Suprapubic skin (tissue), 4 donors: ENCODE results near the gene GPANK1. TPM values are rescaled to one million over a fixed set of nuclear protein-coding genes. Genes with fewer than 3 reads are reported as not detected.
A peak's percentile ranks its signal among the peaks of the same experiment; 100 is the strongest.

Experiments used
- DNase-seq, 2 donors: peaks; one replicate each; pipeline ENCODE4 v3.0.0-alpha.2; 2019; ENCODE audit warnings: low spot score in 2 of 2
- H3K27ac ChIP-seq: fragments of 200-600 bp; sonication (generic); one replicate; pipeline ENCODE4 v1.5.1; 2019
- H3K27me3 ChIP-seq: fragments of 200-600 bp; sonication (generic); one replicate; pipeline ENCODE4 v1.5.1; 2019
- H3K36me3 ChIP-seq: fragments of 200-600 bp; sonication (generic); one replicate; pipeline ENCODE4 v1.5.1; 2019
- H3K4me1 ChIP-seq: fragments of 200-600 bp; sonication (generic); one replicate; pipeline ENCODE4 v1.5.1; 2019
- H3K4me3 ChIP-seq: fragments of 200-600 bp; sonication (generic); one replicate; pipeline ENCODE4 v1.5.1; 2019; ENCODE audit warnings: mild to moderate bottlenecking
- H3K9me3 ChIP-seq: fragments of 200-600 bp; sonication (generic); one replicate; pipeline ENCODE4 v1.5.1; 2019
- CTCF ChIP-seq, 2 donors: fragments of 200-600 bp in 1 of 2; fragments of 450-650 bp in 1 of 2; sonication (generic) in 1 of 2; IDR thresholded peaks; one replicate each; pipeline ENCODE4 v1.5.1; 2016 to 2019; ENCODE audit warnings: antibody characterized with exemption in 2 of 2, mild to moderate bottlenecking in 1 of 2, moderate library complexity in 1 of 2
- EP300 ChIP-seq: sonication (generic); formaldehyde crosslinking; IDR thresholded peaks from one replicate; pipeline ENCODE4 v1.6.1; 2017; ENCODE audit warnings: antibody characterized with exemption
- POLR2A ChIP-seq, 2 donors: fragments of 450-650 bp; IDR thresholded peaks; one replicate each; pipeline ENCODE4 v1.6.1; 2017; ENCODE audit warnings: antibody characterized with exemption in 2 of 2, mild to moderate bottlenecking in 2 of 2, moderate library complexity in 2 of 2
- POLR2AphosphoS5 ChIP-seq, 3 donors: sonication (generic); formaldehyde crosslinking; IDR thresholded peaks; one replicate each; pipeline ENCODE4 v1.6.1; 2017; ENCODE audit warnings: antibody characterized with exemption in 3 of 3
- WGBS: methylation state at CpG from one replicate; pipeline ENCODE4 v1.1.5; 2018; 5-methylcytosine and 5-hydroxymethylcytosine counted together
- total RNA-seq, 4 donors: library from RNA; depleted of rRNA; stranded (reverse); fragments of >200 nt; gene quantifications; one replicate each; pipeline ENCODE4 v1.1.0, GENCODE V29; 2016

The GPANK1 gene
- total RNA-seq, 4 donors from 2014 or later = 15.0 to 22.6 (median 20.1) TPM

DNA sequence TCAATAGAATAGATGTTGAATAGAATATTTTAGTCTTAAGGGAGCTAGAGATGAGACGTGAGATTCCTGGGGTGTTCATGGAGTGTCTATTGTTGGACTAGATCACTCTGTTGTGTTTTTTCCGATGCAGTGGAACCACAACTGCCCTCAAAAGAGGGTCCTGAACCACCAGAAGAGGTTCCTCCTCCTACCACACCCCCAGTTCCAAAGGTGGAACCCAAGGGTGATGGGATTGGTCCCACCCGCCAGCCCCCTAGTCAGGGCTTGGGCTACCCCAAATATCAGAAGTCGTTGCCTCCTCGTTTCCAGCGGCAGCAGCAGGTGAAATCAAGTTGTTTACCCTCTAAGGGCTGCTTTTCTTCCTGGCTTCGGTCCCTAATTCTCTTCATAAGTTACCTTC, 35.8 kb downstream of the GPANK1 start:
- TF ChIP-seq EP300 (no peak), CTCF (IDR thresholded peaks at IDR 0.05) (no peak), POLR2A (IDR thresholded peaks at IDR 0.05) (no peak), POLR2AphosphoS5 (IDR thresholded peaks at IDR 0.05) (no peak)
- Histone ChIP-seq H3K9me3 (no peaks in the 10 kb centered on the region), H3K4me1 (no peaks in the 10 kb centered on the region), H3K4me3 (no peak overlapping the region), H3K27me3 (no peaks in the 10 kb centered on the region), H3K36me3 (peaks cover 100% of the 10 kb centered on the region), H3K27ac (no peak overlapping the region)
- DNase-seq = no peak
- WGBS = 81% methylated on average over 7 of the region's 7 CpGs

DNA sequence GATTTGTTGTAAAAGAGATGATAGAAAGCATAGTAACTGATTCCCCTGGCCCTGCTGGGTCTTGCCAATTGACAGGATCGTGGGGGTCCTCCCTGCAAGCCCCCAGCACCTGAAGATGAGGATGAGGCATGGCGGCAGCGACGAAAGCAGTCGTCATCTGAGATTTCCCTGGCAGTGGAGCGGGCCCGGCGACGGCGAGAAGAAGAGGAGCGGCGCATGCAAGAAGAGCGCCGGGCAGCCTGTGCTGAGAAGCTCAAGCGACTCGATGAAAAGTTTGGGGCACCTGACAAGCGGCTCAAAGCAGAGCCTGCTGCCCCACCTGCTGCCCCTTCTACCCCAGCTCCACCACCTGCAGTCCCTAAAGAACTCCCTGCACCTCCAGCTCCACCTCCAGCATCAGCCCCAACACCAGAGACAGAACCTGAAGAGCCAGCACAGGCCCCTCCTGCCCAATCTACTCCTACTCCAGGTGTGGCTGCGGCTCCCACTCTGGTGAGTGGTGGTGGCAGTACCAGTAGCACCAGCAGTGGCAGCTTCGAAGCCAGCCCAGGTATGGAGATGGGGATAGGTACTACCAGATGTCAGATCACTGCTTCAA, 37.0 kb downstream of the GPANK1 start:
- H3K4me3 ChIP-seq = no peak overlapping the region
- no peak overlapping the region for H3K27ac ChIP-seq
- H3K9me3 ChIP-seq = no peaks in the 10 kb centered on the region
- DNase-seq = no peak
- 94% methylated on average over 19 of the region's 19 CpGs for WGBS
- H3K36me3 ChIP-seq = peaks cover 95% of the 10 kb centered on the region
- H3K27me3 ChIP-seq = no peaks in the 10 kb centered on the region
- H3K4me1 ChIP-seq = peaks cover 2% of the 10 kb centered on the region
- TF ChIP-seq EP300 (no peak), POLR2AphosphoS5 (IDR thresholded peaks at IDR 0.05) (no peak), CTCF (IDR thresholded peaks at IDR 0.05) (no peak), POLR2A (IDR thresholded peaks at IDR 0.05) (no peak)

- no peak for DNase-seq
These were observed 37.8 kb downstream of the GPANK1 start for GRCh38 chr6:31626952-31627351.

DNA sequence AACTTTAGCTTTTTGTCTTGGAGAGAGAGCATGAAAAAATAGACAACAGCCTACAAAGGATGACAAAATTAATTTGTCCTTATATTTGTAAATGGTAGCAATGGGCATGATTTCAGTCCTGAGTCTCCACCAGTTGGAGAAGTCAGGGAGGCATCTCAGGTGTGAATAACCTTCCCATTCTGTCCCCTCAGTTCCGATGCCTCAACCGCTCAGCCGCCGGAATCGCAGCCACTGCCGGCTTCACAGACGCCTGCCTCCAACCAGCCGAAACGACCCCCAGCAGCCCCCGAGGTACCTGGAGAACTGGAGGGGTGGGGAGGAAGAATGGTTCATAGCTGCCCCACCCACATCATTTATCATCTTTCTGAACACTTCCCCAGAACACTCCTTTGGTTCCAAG, 40.7 kb downstream of the GPANK1 start:
- Histone ChIP-seq H3K27me3 (no peaks in the 10 kb centered on the region), H3K36me3 (peaks cover 58% of the 10 kb centered on the region), H3K4me3 (no peak overlapping the region), H3K4me1 (peaks cover 24% of the 10 kb centered on the region), H3K9me3 (no peaks in the 10 kb centered on the region), H3K27ac (no peak overlapping the region)
- DNase-seq = no peak
- 80% methylated on average over 9 of the region's 10 CpGs for WGBS
- no peak for TF ChIP-seq EP300
- TF ChIP-seq CTCF (IDR thresholded peaks at IDR 0.05) = no peak
- no peak for TF ChIP-seq POLR2A (IDR thresholded peaks at IDR 0.05)
- no peak for TF ChIP-seq POLR2AphosphoS5 (IDR thresholded peaks at IDR 0.05)

More at GRCh38 chr6:31626952-31627351, 37.8 kb downstream of the GPANK1 start:
- 87% methylated on average over 10 of the region's 10 CpGs for WGBS
- Histone ChIP-seq H3K36me3 (peaks cover 87% of the 10 kb centered on the region), H3K27me3 (no peaks in the 10 kb centered on the region), H3K4me3 (no peak overlapping the region), H3K9me3 (no peaks in the 10 kb centered on the region), H3K27ac (no peak overlapping the region), H3K4me1 (peaks cover 10% of the 10 kb centered on the region)
- no peak for TF ChIP-seq EP300

DNA sequence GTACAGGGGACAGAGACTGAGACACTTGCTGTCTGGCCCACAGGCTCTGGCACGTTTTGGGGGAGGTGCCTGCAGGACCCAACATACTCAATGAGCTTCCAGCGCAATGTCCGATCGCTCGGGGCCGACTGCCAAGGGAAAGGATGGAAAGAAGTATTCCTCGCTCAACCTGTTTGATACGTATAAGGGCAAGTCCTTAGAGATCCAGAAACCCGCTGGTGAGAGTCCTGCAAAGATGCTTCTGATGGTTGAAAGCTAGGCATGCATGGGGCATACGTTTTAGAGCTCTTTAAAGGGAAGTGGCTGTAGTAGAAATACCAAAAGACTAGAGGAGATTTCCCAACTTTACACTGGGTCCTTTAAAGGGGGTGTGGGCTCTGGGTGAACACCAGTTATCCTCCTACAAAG, 42.1 kb downstream of the GPANK1 start:
- H3K4me1 ChIP-seq = peaks cover 24% of the 10 kb centered on the region
- H3K4me3 ChIP-seq = peak overlapping the region; percentile 65
- no peak for DNase-seq
- H3K27me3 ChIP-seq = no peaks in the 10 kb centered on the region
- H3K27ac ChIP-seq = peak overlapping the region; percentile 96
- H3K9me3 ChIP-seq = no peaks in the 10 kb centered on the region
- TF ChIP-seq CTCF (IDR thresholded peaks at IDR 0.05) = no peak
- TF ChIP-seq POLR2A (IDR thresholded peaks at IDR 0.05) = no peak
- TF ChIP-seq EP300 = no peak
- TF ChIP-seq POLR2AphosphoS5 (IDR thresholded peaks at IDR 0.05) = no peak
- peaks cover 44% of the 10 kb centered on the region for H3K36me3 ChIP-seq
- WGBS = 46% methylated on average over 10 of the region's 10 CpGs

GRCh38 chr6:31621991-31622390, 42.8 kb downstream of the GPANK1 start:
- WGBS = 19% methylated on average over 4 of the region's 4 CpGs

More at GRCh38 chr6:31621991-31622390, 42.8 kb downstream of the GPANK1 start:
- no peak for DNase-seq
- no peak for TF ChIP-seq CTCF (IDR thresholded peaks at IDR 0.05)
- TF ChIP-seq EP300 = no peak
- no peak for TF ChIP-seq POLR2AphosphoS5 (IDR thresholded peaks at IDR 0.05)
- no peak for TF ChIP-seq POLR2A (IDR thresholded peaks at IDR 0.05)
- Histone ChIP-seq H3K27ac (peak overlapping the region; percentile 96), H3K9me3 (no peaks in the 10 kb centered on the region), H3K36me3 (peaks cover 37% of the 10 kb centered on the region), H3K4me1 (peaks cover 24% of the 10 kb centered on the region), H3K27me3 (no peaks in the 10 kb centered on the region), H3K4me3 (peak overlapping the region; percentile 65)
